Esophagus squamous epithelium (tissue), 5 donors: ENCODE data around the gene GALNT6. TPM values are rescaled to one million over a fixed set of nuclear protein-coding genes. Genes with fewer than 3 reads are reported as not detected.

ENCODE experiments used
- DNase-seq: peaks from one replicate; lab custom pipeline; 2025; lab: John Stamatoyannopoulos, UW
- H3K27ac ChIP-seq, 4 donors: fragments of 200-600 bp; sonication (generic); one replicate each; pipeline ENCODE4 v1.5.1; 2016 to 2019; ENCODE audit warnings: mild to moderate bottlenecking in 1 of 4
- H3K27me3 ChIP-seq, 4 donors: fragments of 200-600 bp; sonication (generic); 1 replicate in 3 of 4; 2 replicates in 1 of 4; pipeline versions ENCODE4 v1.5.1 to v1.6.0; 2017 to 2021; ENCODE audit warnings: antibody characterized with exemption in 1 of 4
- H3K36me3 ChIP-seq, 3 donors: fragments of 200-600 bp; sonication (generic); one replicate each; pipeline ENCODE4 v1.5.1; 2016 to 2019
- H3K4me1 ChIP-seq, 3 donors: fragments of 200-600 bp; sonication (generic); one replicate each; pipeline ENCODE4 v1.5.1; 2017 to 2019
- H3K4me3 ChIP-seq, 4 donors: fragments of 200-600 bp; sonication (generic); 1 replicate in 3 of 4; 2 replicates in 1 of 4; pipeline ENCODE4 v1.5.1; 2016 to 2019; ENCODE audit warnings: mild to moderate bottlenecking in 2 of 4, moderate library complexity in 1 of 4
- H3K9me3 ChIP-seq, 3 donors: fragments of 200-600 bp; sonication (generic); one replicate each; pipeline ENCODE4 v1.5.1; 2016 to 2019
- CTCF ChIP-seq, 6 experiments: fragments of 450-650 bp in 4 of 6; fragments of 200-600 bp in 2 of 6; sonication (generic) in 2 of 6; IDR thresholded peaks; one replicate each; pipeline ENCODE4 v1.5.1; 2016 to 2019; ENCODE audit warnings: antibody characterized with exemption in 6 of 6, mild to moderate bottlenecking in 4 of 6, moderate library complexity in 4 of 6
- POLR2A ChIP-seq, 4 donors: fragments of 450-650 bp; IDR thresholded peaks; one replicate each; pipeline ENCODE4 v1.6.1; 2017; ENCODE audit warnings: antibody characterized with exemption in 4 of 4, mild to moderate bottlenecking in 4 of 4, moderate library complexity in 3 of 4
- WGBS, 2 donors: methylation state at CpG; one replicate each; pipeline ENCODE4 v1.1.5; 2018; 5-methylcytosine and 5-hydroxymethylcytosine counted together
- intact Hi-C: fragments of 100-400 bp; cut with DNase I; formaldehyde crosslinking; loops from one replicate; pipeline ENCODE4 v1.15.0; 2022
- total RNA-seq, 4 donors: library from RNA; depleted of rRNA; stranded (reverse); fragments of >200 nt; gene quantifications; one replicate each; pipeline ENCODE4 v1.1.0, GENCODE V29; 2016
- donor health status: DM: yes; HTN: yes; CAD: no.

Gene GALNT6
- total RNA-seq, 4 donors from 2014 or later = 1.7 to 26.7 (median 10.2) TPM

GRCh38 chr12:51415931-51416330 is 24.7 kb upstream of the GALNT6 start:
- H3K4me3 ChIP-seq = no peak overlapping the region
- 80 to 100% methylated on average over 1 of the region's 1 CpG for WGBS, 2 donors
- intact Hi-C loops = no loop called here
- TF ChIP-seq POLR2A (IDR thresholded peaks at IDR 0.05) (no peak), CTCF (IDR thresholded peaks at IDR 0.05) (no peak)
- no peak overlapping the region for H3K27ac ChIP-seq
- no peaks in the 10 kb centered on the region for H3K9me3 ChIP-seq
- no peaks in the 10 kb centered on the region for H3K4me1 ChIP-seq
- H3K36me3 ChIP-seq = no peaks in the 10 kb centered on the region
- peaks cover 0 to 30% (median 0%) of the 10 kb centered on the region in 4 donors for H3K27me3 ChIP-seq
- DNase-seq = no peak

DNA sequence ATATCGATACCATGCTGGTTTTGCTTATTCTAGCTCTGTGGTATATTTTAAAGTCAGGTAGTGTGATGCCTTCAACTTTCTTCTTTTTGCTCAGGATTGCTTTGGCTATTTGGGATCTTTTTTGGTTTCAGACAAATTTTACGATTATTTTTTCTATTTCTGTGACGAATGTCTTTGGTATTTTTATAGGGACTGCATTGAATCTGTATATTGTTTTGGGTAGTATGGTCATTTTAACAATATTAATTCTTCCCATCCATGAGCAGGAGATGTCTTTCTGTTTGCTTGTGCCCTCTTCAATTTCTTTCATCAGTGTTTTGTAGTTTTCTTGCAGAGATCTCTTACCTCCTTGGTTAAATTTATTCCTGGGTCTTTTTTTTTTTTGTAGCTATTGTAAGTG is 22.6 kb upstream of the GALNT6 start:
- Histone ChIP-seq H3K27ac (no peak overlapping the region), H3K27me3 (peaks cover 0 to 15% (median 0%) of the 10 kb centered on the region in 4 donors), H3K4me1 (no peaks in the 10 kb centered on the region), H3K36me3 (no peaks in the 10 kb centered on the region), H3K9me3 (no peaks in the 10 kb centered on the region), H3K4me3 (no peak overlapping the region)
- no peak for DNase-seq
- 91 to 97% methylated on average over 3 of the region's 3 CpGs for WGBS, 2 donors
- TF ChIP-seq CTCF (IDR thresholded peaks at IDR 0.05) (no peak), POLR2A (IDR thresholded peaks at IDR 0.05) (no peak)
- intact Hi-C loops = no loop called here

- H3K4me1 ChIP-seq = no peaks in the 10 kb centered on the region
- H3K4me3 ChIP-seq = no peak overlapping the region
- no peak for TF ChIP-seq CTCF (IDR thresholded peaks at IDR 0.05)
- no peak for TF ChIP-seq POLR2A (IDR thresholded peaks at IDR 0.05)
- H3K27ac ChIP-seq = no peak overlapping the region
- intact Hi-C loops = no loop called here
- no peaks in the 10 kb centered on the region for H3K9me3 ChIP-seq
- no peaks in the 10 kb centered on the region for H3K36me3 ChIP-seq
- DNase-seq = no peak
- H3K27me3 ChIP-seq = peaks cover 0 to 13% (median 0%) of the 10 kb centered on the region in 4 donors
Observed at GRCh38 chr12:51413149-51413548, 21.9 kb upstream of the GALNT6 start.

DNA sequence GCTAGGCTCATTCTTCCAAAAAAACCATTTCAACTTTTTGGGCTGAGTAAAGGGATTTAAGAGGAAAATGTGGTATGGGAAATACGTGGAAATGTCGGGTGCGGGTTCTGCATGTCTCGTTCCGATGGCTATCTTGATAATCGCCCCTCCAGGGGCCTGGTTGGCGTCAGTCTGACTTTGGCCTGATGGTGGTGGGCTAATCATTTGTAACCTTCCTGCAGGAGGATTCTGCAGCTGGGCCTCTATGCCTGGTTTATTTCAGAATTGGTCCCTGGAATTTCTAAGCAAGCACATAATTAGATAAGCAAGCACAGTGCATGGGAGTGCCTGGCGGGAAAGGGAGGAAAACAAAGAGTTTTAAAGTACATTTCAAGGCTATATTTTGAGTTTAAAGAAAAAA is 18.6 kb upstream of the GALNT6 start:
- 86 to 91% methylated on average over 8 of the region's 8 CpGs for WGBS, 2 donors
- Histone ChIP-seq H3K27me3 (no peaks in the 10 kb centered on the region), H3K4me1 (no peaks in the 10 kb centered on the region), H3K36me3 (no peaks in the 10 kb centered on the region), H3K4me3 (no peak overlapping the region), H3K27ac (no peak overlapping the region), H3K9me3 (no peaks in the 10 kb centered on the region)
- intact Hi-C loops = no loop called here
- TF ChIP-seq POLR2A (IDR thresholded peaks at IDR 0.05) (no peak), CTCF (IDR thresholded peaks at IDR 0.05) (no peak)
- DNase-seq = no peak

- H3K27ac ChIP-seq = no peak overlapping the region
- H3K9me3 ChIP-seq = no peaks in the 10 kb centered on the region
- no peak for TF ChIP-seq CTCF (IDR thresholded peaks at IDR 0.05)
- no peak for TF ChIP-seq POLR2A (IDR thresholded peaks at IDR 0.05)
- DNase-seq = no peak
- no peaks in the 10 kb centered on the region for H3K36me3 ChIP-seq
- no peak overlapping the region for H3K4me3 ChIP-seq
- H3K27me3 ChIP-seq = peaks cover 0 to 5% (median 0%) of the 10 kb centered on the region in 4 donors
- WGBS, 2 donors = 54 to 59% methylated on average over 3 to 4 of the region's 4 CpGs
- no peaks in the 10 kb centered on the region for H3K4me1 ChIP-seq
- intact Hi-C loops = no loop called here
Observed at GRCh38 chr12:51407604-51408003, 16.4 kb upstream of the GALNT6 start.
